Esophagus muscularis mucosa (tissue), 4 donors: ENCODE data around the gene SLC5A6. TPM values are rescaled to one million over a fixed set of nuclear protein-coding genes. Genes with fewer than 3 reads are reported as not detected.

Source experiments
- DNase-seq: peaks from one replicate; pipeline ENCODE4 v3.0.0-alpha.2; 2017; ENCODE audit errors: extremely low spot score
- H3K27ac ChIP-seq, 4 donors: fragments of 200-600 bp; sonication (generic); replicated peaks in 1 of 4; 1 replicate in 3 of 4; 2 replicates in 1 of 4; pipeline ENCODE4 v1.5.1; 2016 to 2019; ENCODE audit warnings: mild to moderate bottlenecking in 1 of 4
- H3K27me3 ChIP-seq, 4 donors: fragments of 200-600 bp; sonication (generic); one replicate each; pipeline versions ENCODE4 v1.5.1 to v1.6.0; 2016 to 2019
- H3K36me3 ChIP-seq, 4 donors: fragments of 200-600 bp; sonication (generic); one replicate each; pipeline ENCODE4 v1.5.1; 2016 to 2019
- H3K4me1 ChIP-seq, 4 donors: fragments of 200-600 bp; sonication (generic); one replicate each; pipeline ENCODE4 v1.5.1; 2016 to 2019
- H3K4me3 ChIP-seq, 4 donors: fragments of 200-600 bp; sonication (generic); 1 replicate in 2 of 4; 2 replicates in 2 of 4; pipeline ENCODE4 v1.5.1; 2016 to 2019; ENCODE audit warnings: mild to moderate bottlenecking in 4 of 4, moderate library complexity in 1 of 4
- H3K9me3 ChIP-seq, 4 donors: fragments of 200-600 bp; sonication (generic); 1 replicate in 3 of 4; 2 replicates in 1 of 4; pipeline ENCODE4 v1.5.1; 2016 to 2019
- CTCF ChIP-seq, 3 experiments: fragments of 200-600 bp in 2 of 3; fragments of 450-650 bp in 1 of 3; sonication (generic) in 2 of 3; IDR thresholded peaks; one replicate each; pipeline ENCODE4 v1.5.1; 2017 to 2019; ENCODE audit warnings: antibody characterized with exemption in 3 of 3, mild to moderate bottlenecking in 2 of 3, moderate library complexity in 1 of 3
- EP300 ChIP-seq: sonication (generic); formaldehyde crosslinking; IDR thresholded peaks from one replicate; pipeline ENCODE4 v1.6.1; 2017; ENCODE audit warnings: antibody characterized with exemption
- POLR2A ChIP-seq: fragments of 450-650 bp; IDR thresholded peaks from one replicate; pipeline ENCODE4 v1.6.1; 2017; ENCODE audit warnings: antibody characterized with exemption, moderate library complexity, mild to moderate bottlenecking, low read depth
- POLR2AphosphoS5 ChIP-seq, 2 donors: sonication (generic); formaldehyde crosslinking; IDR thresholded peaks; one replicate each; pipeline ENCODE4 v1.6.1; 2017; ENCODE audit warnings: antibody characterized with exemption in 2 of 2
- WGBS: methylation state at CpG from one replicate; pipeline ENCODE4 v1.1.5; 2018; 5-methylcytosine and 5-hydroxymethylcytosine counted together
- intact Hi-C: fragments of 100-400 bp; cut with DNase I; formaldehyde crosslinking; loops from one replicate; pipeline ENCODE4 v1.15.1; 2023
- total RNA-seq, 4 donors: library from RNA; depleted of rRNA; stranded (reverse); fragments of >200 nt; gene quantifications; one replicate each; pipeline versions ENCODE4 v1.1.0 to v1.2.1, GENCODE V29; 2016

Gene SLC5A6
- total RNA-seq, 4 donors from 2014 or later = 7.5 to 21.5 (median 13.6) TPM

GRCh38 chr2:27247893-27248292 is 35.8 kb upstream of the SLC5A6 start:
- Histone ChIP-seq H3K36me3 (peaks cover 11 to 19% (median 15%) of the 10 kb centered on the region in 4 donors), H3K27ac (no peak overlapping the region), H3K27me3 (peaks cover 0 to 42% (median 7%) of the 10 kb centered on the region in 4 donors), H3K9me3 (no peaks in the 10 kb centered on the region), H3K4me1 (peaks cover 0 to 6% (median 4%) of the 10 kb centered on the region in 4 donors), H3K4me3 (no peak overlapping the region)
- DNase-seq = no peak
- intact Hi-C loops = no loop called here
- no peak for TF ChIP-seq POLR2A
- TF ChIP-seq EP300 = no peak
- no peak for TF ChIP-seq CTCF (IDR thresholded peaks at IDR 0.05)
- TF ChIP-seq POLR2AphosphoS5 (IDR thresholded peaks at IDR 0.05) = no peak
- 91% methylated on average over 4 of the region's 4 CpGs for WGBS

- Histone ChIP-seq H3K9me3 (no peaks in the 10 kb centered on the region), H3K36me3 (peaks cover 24 to 42% (median 38%) of the 10 kb centered on the region in 4 donors), H3K27ac (no peak overlapping the region), H3K27me3 (peaks cover 0 to 19% (median 7%) of the 10 kb centered on the region in 4 donors), H3K4me3 (no peak overlapping the region), H3K4me1 (peaks cover 0 to 6% (median 4%) of the 10 kb centered on the region in 4 donors)
- no peak for TF ChIP-seq POLR2AphosphoS5 (IDR thresholded peaks at IDR 0.05)
- no peak for DNase-seq
- 82% methylated on average over 4 of the region's 4 CpGs for WGBS
- intact Hi-C loops = no loop called here
Observed at GRCh38 chr2:27245626-27246025, 33.6 kb upstream of the SLC5A6 start.

GRCh38 chr2:27245116-27245515 is 33.0 kb upstream of the SLC5A6 start:
- intact Hi-C loops = no loop called here
- WGBS = 81% methylated on average over 10 of the region's 10 CpGs

GRCh38 chr2:27243391-27244130 is 31.5 kb upstream of the SLC5A6 start:
- WGBS = 83% methylated on average over 19 of the region's 19 CpGs
- DNase-seq = no peak
- H3K4me3 ChIP-seq = no peak overlapping the region
- no peak overlapping the region for H3K27ac ChIP-seq
- no peaks in the 10 kb centered on the region for H3K27me3 ChIP-seq
- peaks cover 44 to 62% (median 58%) of the 10 kb centered on the region in 4 donors for H3K36me3 ChIP-seq
- no peaks in the 10 kb centered on the region for H3K9me3 ChIP-seq
- TF ChIP-seq EP300 (no peak), POLR2A (no peak), POLR2AphosphoS5 (IDR thresholded peaks at IDR 0.05) (no peak), CTCF (IDR thresholded peaks at IDR 0.05) (no peak)
- intact Hi-C loops = no loop called here
- peaks cover 0 to 4% (median 0%) of the 10 kb centered on the region in 4 donors for H3K4me1 ChIP-seq

More at GRCh38 chr2:27245116-27245515, 33.0 kb upstream of the SLC5A6 start:
- Histone ChIP-seq H3K9me3 (no peaks in the 10 kb centered on the region), H3K27ac (no peak overlapping the region), H3K27me3 (peaks cover 0 to 14% (median 3%) of the 10 kb centered on the region in 4 donors), H3K36me3 (peaks cover 29 to 47% (median 43%) of the 10 kb centered on the region in 4 donors), H3K4me1 (peaks cover 0 to 4% (median under 1%) of the 10 kb centered on the region in 4 donors), H3K4me3 (no peak overlapping the region)
- no peak for DNase-seq
- no peak for TF ChIP-seq POLR2AphosphoS5 (IDR thresholded peaks at IDR 0.05)

- H3K4me1 ChIP-seq = peaks cover 0 to 4% (median 0%) of the 10 kb centered on the region in 4 donors
- no peaks in the 10 kb centered on the region for H3K27me3 ChIP-seq
- intact Hi-C loops = no loop called here
- peaks cover 54 to 72% (median 68%) of the 10 kb centered on the region in 4 donors for H3K36me3 ChIP-seq
- H3K4me3 ChIP-seq = no peak overlapping the region
- WGBS = 97% methylated on average over 5 of the region's 16 CpGs
- TF ChIP-seq POLR2AphosphoS5 (IDR thresholded peaks at IDR 0.05) (no peak), EP300 (no peak), POLR2A (no peak), CTCF (IDR thresholded peaks at IDR 0.05) (no peak)
- H3K27ac ChIP-seq = no peak overlapping the region
- H3K9me3 ChIP-seq = no peaks in the 10 kb centered on the region
- DNase-seq = no peak
Observed at GRCh38 chr2:27242614-27242951, 30.5 kb upstream of the SLC5A6 start.
